ENCODE results near the gene TUBB. TPM values are rescaled to one million over a fixed set of nuclear protein-coding genes. Genes with fewer than 3 reads are reported as not detected.

Gene TUBB
- total and polyA plus RNA-seq, 9 of the 15 experiments (the other 6 are each of a cell fraction or from before 2014, with no cell fraction given), result 971 to 2,870 (median 1,478) TPM

GRCh38 chr6:30725713-30726505 lies 5.8 kb downstream of the TUBB start (continued):
- no peak; the same call in 1 of the 2 replicates for TF ChIP-seq ZNF592 (IDR thresholded peaks at IDR 0.05)
- no peak for TF ChIP-seq ZNF507 (tag; conservative IDR thresholded peaks at IDR 0.05)
- TF ChIP-seq CHCHD3 (CRISPR knock-in tag; IDR thresholded peaks at IDR 0.05), result no peak
- TF ChIP-seq FOXK1 (CRISPR knock-in tag; IDR thresholded peaks at IDR 0.05; ENCODE audit: borderline replicate concordance), result no peak
- no peak for TF ChIP-seq ADNP (tag; IDR thresholded peaks at IDR 0.05)
- TF ChIP-seq ZEB2 (IDR thresholded peaks at IDR 0.05), result no peak
- no peak for TF ChIP-seq PKNOX1 (IDR thresholded peaks at IDR 0.05)
- TF ChIP-seq HDGF (IDR thresholded peaks at IDR 0.05), result no peak
- TF ChIP-seq RHOXF2B (CRISPR knock-in tag; conservative IDR thresholded peaks at IDR 0.05), result no peak; the same call in 1 of the 2 replicates
- no peak for TF ChIP-seq ZNF644 (tag; IDR thresholded peaks at IDR 0.05; ENCODE audit: low read depth)
- TF ChIP-seq GTF2E2 (tag; IDR thresholded peaks at IDR 0.05), result no peak
- peak; percentile 85; the same call in 1 of the 2 replicates for TF ChIP-seq ZNF57 (CRISPR knock-in tag; IDR thresholded peaks at IDR 0.05)
- no peak for TF ChIP-seq C11orf30 (IDR thresholded peaks at IDR 0.05; ENCODE audit: low read depth)
- no peak for TF ChIP-seq SAP30 (IDR thresholded peaks at IDR 0.05; ENCODE audit: borderline replicate concordance, insufficient read depth, low read depth, low read length, poor library complexity, severe bottlenecking)
- no peak for TF ChIP-seq MCM3 (IDR thresholded peaks at IDR 0.05)

All from K562 (cell line).